ENCODE measurements around the gene TEKT5.

Gene TEKT5

DNA sequence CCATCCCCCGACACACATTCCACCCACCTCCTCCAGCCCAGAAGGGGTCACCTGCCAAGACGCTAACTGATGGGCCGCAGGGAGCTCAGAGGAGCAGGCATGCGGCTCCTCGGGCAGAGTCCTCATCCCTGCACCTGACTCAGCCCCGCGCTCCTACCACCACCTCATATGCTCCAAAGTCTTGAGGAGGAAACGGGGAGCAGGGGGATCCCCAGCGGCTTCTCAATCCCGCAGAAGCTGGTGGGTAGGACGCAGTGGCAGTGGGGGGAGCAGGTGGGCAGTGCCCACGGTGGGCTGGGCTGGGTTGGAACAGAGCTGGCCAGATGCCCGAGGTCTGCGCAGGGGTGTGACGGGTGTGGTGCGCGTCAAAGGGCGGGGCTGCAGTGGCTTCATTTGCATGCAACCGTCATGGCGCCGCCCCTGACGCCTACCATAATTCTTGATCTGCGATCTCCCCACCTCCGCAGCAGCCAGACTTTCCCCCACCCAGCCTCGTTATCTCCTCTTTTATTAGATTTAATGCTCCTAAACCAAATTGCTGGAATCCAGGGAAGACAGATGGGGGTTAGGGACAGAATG, 75.4 kb downstream of the TEKT5 start:
- H3K27me3 ChIP-seq (ENCODE audit: control insufficient read depth, insufficient read depth, low read length): no peaks in the 10 kb centered on the region
- H3K36me3 ChIP-seq (ENCODE audit: control insufficient read depth, insufficient read depth, low read length): no peaks in the 10 kb centered on the region
- peak overlapping the region; percentile 40 for H3K27ac ChIP-seq (ENCODE audit: low read depth, low read length)
- no peak overlapping the region for H3K9ac ChIP-seq (ENCODE audit: low read length)
- H3K4me1 ChIP-seq (ENCODE audit: control insufficient read depth, insufficient read depth, low read length): peaks cover 2% of the 10 kb centered on the region
- H3K4me3 ChIP-seq (ENCODE audit: low read length): peak overlapping the region; percentile 32

DNA sequence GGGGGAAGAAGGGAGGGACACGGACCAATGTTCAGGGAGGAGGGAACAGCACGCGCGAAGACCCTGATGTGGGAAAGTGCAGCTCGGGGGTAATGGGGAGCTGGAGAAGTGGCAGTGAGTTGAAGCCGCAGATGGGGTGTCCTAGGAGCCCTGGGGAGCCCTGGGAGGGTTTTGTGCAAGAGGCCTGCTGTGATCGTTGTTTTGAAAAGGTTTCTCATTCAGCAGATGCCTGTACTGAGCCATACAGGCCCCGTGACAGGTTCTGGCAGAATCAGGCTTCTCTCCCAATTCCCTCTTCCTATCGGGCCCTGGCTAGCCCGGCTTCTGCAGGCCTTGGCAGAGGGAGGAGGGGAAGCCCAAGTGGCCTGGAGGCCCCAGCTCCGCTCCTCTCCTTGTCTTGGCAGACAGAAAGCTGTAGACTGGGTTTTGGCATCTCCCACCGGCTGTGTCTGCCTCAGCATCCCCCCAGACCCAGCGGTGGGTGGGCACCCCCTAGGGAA, 76.0 kb downstream of the TEKT5 start:
- Histone ChIP-seq H3K4me1 (ENCODE audit: control insufficient read depth, insufficient read depth, low read length) (peaks cover 2% of the 10 kb centered on the region), H3K27me3 (ENCODE audit: control insufficient read depth, insufficient read depth, low read length) (no peaks in the 10 kb centered on the region), H3K4me3 (ENCODE audit: low read length) (peak overlapping the region; percentile 32), H3K27ac (ENCODE audit: low read depth, low read length) (peak overlapping the region; percentile 40), H3K36me3 (ENCODE audit: control insufficient read depth, insufficient read depth, low read length) (no peaks in the 10 kb centered on the region), H3K9ac (ENCODE audit: low read length) (no peak overlapping the region)

DNA sequence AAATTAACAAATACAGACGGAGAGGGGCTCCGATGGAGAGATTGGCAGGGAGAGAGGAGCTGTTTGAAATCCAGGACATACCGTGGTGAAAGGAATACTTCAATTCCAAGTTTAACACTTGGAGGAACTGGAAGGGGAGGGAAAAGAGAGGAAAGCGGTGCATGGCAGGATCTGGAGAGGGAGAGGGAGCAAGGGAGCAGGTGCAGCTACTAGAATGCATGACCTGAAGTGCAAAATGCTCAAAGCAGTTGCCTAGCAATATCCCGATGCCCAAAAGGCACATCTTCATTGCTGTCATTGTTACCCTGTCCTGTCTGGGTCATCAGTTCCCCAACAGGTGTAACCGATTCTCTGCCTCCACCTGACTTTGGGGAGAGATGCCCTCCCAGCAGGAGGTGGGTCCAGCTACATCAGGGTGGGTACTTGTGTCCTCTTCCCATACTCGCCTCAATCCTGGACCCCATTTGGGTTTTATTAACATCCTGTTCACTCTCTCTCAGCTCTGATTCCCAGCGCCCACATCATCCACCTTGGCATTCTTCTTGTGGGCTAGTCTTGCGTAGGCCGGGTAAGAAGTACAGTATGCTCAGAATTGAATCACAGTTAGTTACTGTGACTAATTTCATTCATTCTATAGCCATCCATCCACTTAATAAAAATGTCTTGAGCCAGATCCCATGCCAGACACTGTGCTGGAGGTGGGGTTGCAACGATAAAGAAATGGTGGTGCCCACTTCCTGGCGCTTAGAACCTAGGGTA, 76.9 kb downstream of the TEKT5 start:
- peaks cover 2% of the 10 kb centered on the region for H3K4me1 ChIP-seq (ENCODE audit: control insufficient read depth, insufficient read depth, low read length)
- H3K36me3 ChIP-seq (ENCODE audit: control insufficient read depth, insufficient read depth, low read length): no peaks in the 10 kb centered on the region
- H3K9ac ChIP-seq (ENCODE audit: low read length): no peak overlapping the region
- no peak overlapping the region for H3K27ac ChIP-seq (ENCODE audit: low read depth, low read length)
- no peak overlapping the region for H3K4me3 ChIP-seq (ENCODE audit: low read length)
- H3K27me3 ChIP-seq (ENCODE audit: control insufficient read depth, insufficient read depth, low read length): no peaks in the 10 kb centered on the region

DNA sequence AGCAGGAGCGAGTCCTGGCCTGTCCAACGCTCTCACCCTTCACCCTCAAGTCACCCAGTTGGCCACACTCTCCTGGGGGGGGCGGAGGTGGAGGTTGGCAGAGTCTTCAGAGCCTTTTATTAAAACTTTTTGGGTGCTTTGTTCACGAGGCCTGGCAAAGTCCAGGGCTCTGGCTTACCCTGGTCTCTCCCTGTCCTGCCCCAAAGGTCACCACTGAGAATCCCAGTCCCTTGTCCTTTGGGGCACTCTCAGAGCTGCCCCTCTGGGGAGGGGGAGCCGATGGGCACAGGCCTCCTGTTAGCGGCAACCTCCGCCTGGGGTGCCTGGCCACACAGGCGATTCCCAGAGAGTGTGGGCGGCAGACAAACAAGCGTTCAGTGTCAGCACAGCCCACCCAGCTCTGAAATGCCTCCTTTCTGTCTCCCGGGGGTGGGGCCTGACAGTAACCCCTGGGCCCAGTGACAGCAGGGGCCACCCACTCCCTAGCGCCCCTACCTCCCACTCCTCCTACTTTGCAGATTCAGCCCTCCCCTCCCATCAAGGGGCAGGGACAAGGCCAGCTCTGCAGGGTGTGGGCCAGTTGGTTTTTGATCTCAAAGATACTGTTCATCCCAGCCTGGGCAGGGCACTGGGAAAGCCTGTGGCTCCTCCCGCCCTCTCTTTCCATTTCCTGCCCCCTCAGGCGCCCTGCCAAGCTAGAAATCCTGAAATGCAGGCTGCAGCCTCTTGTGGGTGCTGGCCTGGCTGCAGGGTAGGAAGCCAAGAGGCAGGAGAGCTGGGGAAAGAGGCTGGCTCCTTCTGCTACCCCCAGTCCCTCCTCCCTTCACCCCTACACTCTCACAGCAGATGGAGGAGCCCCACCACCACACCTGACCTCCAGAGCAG, 77.7 kb downstream of the TEKT5 start:
- H3K27ac ChIP-seq (ENCODE audit: low read depth, low read length): peak overlapping the region; percentile 50
- no peak overlapping the region for H3K9ac ChIP-seq (ENCODE audit: low read length)
- no peak overlapping the region for H3K4me3 ChIP-seq (ENCODE audit: low read length)

DNA sequence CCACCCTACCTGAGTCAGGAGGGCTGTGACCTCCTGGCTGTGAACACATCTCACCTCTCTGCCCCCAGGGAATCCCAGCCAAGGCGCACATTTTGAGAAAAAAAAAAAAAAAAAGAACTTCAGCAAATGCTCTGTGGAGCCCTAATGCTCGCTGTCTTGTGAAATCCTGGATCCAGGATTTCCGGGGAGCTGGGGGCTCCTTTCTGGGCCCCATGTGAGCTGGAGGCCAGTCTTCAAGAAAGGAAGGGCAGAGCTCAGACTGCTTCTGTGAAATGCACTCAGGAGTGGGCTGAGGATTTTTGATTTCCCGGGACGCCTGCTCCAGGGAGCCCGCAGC, 78.3 kb downstream of the TEKT5 start:
- no peak overlapping the region for H3K9ac ChIP-seq (ENCODE audit: low read length)
- no peak overlapping the region for H3K4me3 ChIP-seq (ENCODE audit: low read length)
- H3K4me1 ChIP-seq (ENCODE audit: control insufficient read depth, insufficient read depth, low read length): peaks cover 2% of the 10 kb centered on the region
- peak overlapping the region; percentile 50 for H3K27ac ChIP-seq (ENCODE audit: low read depth, low read length)
- H3K36me3 ChIP-seq (ENCODE audit: control insufficient read depth, insufficient read depth, low read length): no peaks in the 10 kb centered on the region
- H3K27me3 ChIP-seq (ENCODE audit: control insufficient read depth, insufficient read depth, low read length): no peaks in the 10 kb centered on the region

More for the DNA sequence above, 77.7 kb downstream of the TEKT5 start:
- H3K36me3 ChIP-seq (ENCODE audit: control insufficient read depth, insufficient read depth, low read length): no peaks in the 10 kb centered on the region
- peaks cover 2% of the 10 kb centered on the region for H3K4me1 ChIP-seq (ENCODE audit: control insufficient read depth, insufficient read depth, low read length)
- H3K27me3 ChIP-seq (ENCODE audit: control insufficient read depth, insufficient read depth, low read length): no peaks in the 10 kb centered on the region

DNA sequence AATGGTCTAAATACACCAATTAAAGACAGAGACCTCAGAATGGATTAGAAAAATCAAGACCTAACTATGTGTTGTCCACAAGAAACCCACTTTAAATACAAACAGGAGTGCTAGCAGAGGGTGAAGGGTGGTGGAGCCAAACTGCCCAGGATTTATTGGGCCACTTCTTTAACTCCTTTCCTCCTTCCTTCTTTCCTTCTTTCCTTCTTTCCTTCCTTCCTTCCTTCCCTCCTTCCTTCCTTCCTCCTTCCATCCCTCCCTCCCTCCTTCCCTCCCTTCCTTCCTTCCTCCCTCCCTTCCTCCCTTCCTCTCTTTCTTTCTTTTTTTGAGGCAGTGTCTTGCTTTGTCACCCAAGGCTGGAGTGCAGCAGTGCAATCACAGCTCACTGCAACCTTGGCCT, 80.0 kb downstream of the TEKT5 start:
- H3K27ac ChIP-seq (ENCODE audit: low read depth, low read length): no peak overlapping the region
- no peak overlapping the region for H3K4me3 ChIP-seq (ENCODE audit: low read length)
- H3K36me3 ChIP-seq (ENCODE audit: control insufficient read depth, insufficient read depth, low read length): no peaks in the 10 kb centered on the region
- H3K27me3 ChIP-seq (ENCODE audit: control insufficient read depth, insufficient read depth, low read length): no peaks in the 10 kb centered on the region
- no peak overlapping the region for H3K9ac ChIP-seq (ENCODE audit: low read length)
- H3K4me1 ChIP-seq (ENCODE audit: control insufficient read depth, insufficient read depth, low read length): peaks cover 2% of the 10 kb centered on the region

DNA sequence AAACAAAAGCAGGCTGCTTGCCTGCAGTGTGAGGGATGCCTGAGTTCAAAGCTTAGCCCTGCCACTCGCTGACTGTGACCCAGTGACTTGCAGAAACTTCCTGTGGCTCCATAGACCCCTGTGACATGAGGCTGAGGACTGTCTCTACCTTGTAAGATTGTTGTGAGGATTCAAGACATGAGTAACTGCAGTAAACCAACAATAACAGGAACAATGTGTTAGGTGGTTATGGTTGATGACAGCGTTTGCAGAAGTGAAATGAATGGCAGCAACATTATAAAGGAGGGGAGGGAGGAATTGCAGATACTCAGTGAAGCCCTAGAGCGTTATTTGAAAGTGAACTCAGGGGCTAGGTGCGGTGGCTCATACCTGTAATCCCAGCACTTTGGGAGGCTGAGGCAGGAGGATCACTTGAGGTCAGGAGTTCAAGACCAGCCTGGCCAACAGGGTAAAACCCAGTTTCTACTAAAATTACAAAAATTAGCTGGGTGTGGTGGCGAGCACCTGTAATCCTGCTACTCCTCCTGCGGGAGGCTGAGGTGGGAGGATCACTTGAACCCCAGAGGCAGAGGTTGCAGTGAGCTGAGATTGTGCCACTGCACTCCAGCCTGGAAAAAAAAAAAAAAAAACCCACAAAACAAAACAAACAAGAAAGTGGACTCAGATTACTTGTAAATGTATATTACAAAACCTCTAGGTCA, 80.8 kb downstream of the TEKT5 start:
- no peaks in the 10 kb centered on the region for H3K36me3 ChIP-seq (ENCODE audit: control insufficient read depth, insufficient read depth, low read length)
- no peak overlapping the region for H3K27ac ChIP-seq (ENCODE audit: low read depth, low read length)
- H3K4me3 ChIP-seq (ENCODE audit: low read length): no peak overlapping the region
- H3K9ac ChIP-seq (ENCODE audit: low read length): no peak overlapping the region
- H3K4me1 ChIP-seq (ENCODE audit: control insufficient read depth, insufficient read depth, low read length): peaks cover 6% of the 10 kb centered on the region
- H3K27me3 ChIP-seq (ENCODE audit: control insufficient read depth, insufficient read depth, low read length): no peaks in the 10 kb centered on the region

DNA sequence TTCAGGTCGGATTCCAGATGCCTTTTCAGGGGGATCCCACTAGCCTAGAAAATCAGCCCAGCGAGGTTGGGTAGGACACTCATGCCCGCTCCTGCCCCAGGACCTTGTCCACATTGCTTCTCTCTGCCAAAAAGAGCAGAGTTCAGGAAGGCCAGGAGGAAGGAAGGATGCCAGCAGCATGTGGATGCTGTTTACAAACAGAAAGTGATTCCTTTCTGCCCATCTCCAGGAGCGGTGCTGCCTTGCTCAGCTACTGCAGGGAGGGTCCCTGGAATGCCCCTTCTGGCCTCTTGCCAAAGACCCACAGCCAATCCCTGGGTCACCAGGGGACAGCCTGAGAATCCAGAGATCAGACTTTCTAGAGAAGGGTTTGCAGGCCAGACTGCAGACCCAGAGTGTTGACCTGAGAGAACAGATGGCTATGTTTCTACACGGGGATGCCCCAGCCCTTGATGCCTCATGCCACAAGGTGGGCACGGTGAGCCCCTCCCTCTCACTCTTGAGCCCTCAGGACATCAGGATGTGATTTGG, 82.0 kb downstream of the TEKT5 start:
- peaks cover 8% of the 10 kb centered on the region for H3K4me1 ChIP-seq (ENCODE audit: control insufficient read depth, insufficient read depth, low read length)
- H3K9ac ChIP-seq (ENCODE audit: low read length): no peak overlapping the region
- no peaks in the 10 kb centered on the region for H3K27me3 ChIP-seq (ENCODE audit: control insufficient read depth, insufficient read depth, low read length)
- H3K36me3 ChIP-seq (ENCODE audit: control insufficient read depth, insufficient read depth, low read length): no peaks in the 10 kb centered on the region
- H3K4me3 ChIP-seq (ENCODE audit: low read length): no peak overlapping the region
- no peak overlapping the region for H3K27ac ChIP-seq (ENCODE audit: low read depth, low read length)

DNA sequence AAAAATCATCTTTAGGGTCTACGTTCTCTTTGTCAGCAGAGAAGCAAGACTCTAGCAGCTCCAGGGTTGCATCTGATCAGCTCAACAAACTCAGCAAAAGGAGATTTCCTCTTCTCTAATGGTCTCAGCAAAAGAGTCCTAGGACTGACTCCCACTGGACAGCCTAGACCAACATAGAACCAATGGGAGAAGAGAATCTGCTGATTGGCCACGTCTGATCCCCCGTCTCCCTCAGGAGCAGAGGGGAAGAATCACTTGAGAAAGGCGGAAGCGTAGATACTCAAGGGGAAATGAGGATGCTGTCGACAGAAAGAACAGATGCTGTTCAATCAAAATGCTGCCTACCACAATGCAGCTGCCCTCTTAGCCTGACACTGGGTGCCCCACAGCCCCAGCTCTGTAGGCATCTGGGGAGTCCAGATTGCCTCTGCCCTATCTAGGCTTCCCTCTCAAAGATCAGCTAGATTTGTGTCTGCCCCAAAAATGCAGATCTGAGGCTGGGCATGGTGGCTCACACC, 82.8 kb downstream of the TEKT5 start:
- no peaks in the 10 kb centered on the region for H3K27me3 ChIP-seq (ENCODE audit: control insufficient read depth, insufficient read depth, low read length)
- H3K27ac ChIP-seq (ENCODE audit: low read depth, low read length): no peak overlapping the region
- no peaks in the 10 kb centered on the region for H3K36me3 ChIP-seq (ENCODE audit: control insufficient read depth, insufficient read depth, low read length)
- H3K4me1 ChIP-seq (ENCODE audit: control insufficient read depth, insufficient read depth, low read length): peaks cover 6% of the 10 kb centered on the region
- H3K9ac ChIP-seq (ENCODE audit: low read length): no peak overlapping the region
- no peak overlapping the region for H3K4me3 ChIP-seq (ENCODE audit: low read length)

DNA sequence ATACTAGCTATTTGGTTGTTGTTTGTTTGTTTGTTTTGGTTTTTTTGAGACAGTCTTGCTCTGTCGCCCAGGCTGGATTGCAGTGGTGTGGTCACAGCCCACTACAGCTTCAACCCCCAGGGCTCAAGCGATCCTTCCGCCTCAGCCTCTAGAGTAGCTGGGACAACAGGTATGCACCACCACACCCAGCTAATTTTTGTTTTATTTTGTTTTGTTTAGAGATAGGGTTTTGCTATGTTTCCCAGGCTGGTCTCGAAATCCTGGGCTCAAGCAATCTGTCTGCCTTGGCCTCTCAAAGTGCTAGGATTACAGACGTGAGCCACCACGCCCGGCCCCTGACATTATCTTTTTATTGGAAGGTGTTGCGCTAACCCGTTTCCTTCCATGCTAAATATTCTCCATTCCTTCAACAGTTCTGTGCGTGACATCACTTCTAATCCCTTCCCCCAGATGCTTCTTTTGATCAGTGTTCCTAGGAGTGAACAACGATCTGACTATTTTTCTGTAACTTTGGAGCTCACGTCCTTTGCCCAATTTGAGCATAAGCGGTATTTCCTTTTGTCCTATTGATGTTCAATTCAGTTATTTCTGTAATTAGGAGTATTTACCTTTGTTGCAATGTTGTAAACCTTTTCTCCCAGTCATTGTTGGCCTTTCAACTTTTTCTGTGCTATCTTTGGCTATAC, 84.1 kb downstream of the TEKT5 start:
- no peaks in the 10 kb centered on the region for H3K36me3 ChIP-seq (ENCODE audit: control insufficient read depth, insufficient read depth, low read length)
- H3K27ac ChIP-seq (ENCODE audit: low read depth, low read length): no peak overlapping the region
- H3K9ac ChIP-seq (ENCODE audit: low read length): no peak overlapping the region
- no peaks in the 10 kb centered on the region for H3K27me3 ChIP-seq (ENCODE audit: control insufficient read depth, insufficient read depth, low read length)
- H3K4me3 ChIP-seq (ENCODE audit: low read length): no peak overlapping the region
- H3K4me1 ChIP-seq (ENCODE audit: control insufficient read depth, insufficient read depth, low read length): peaks cover 6% of the 10 kb centered on the region

DNA sequence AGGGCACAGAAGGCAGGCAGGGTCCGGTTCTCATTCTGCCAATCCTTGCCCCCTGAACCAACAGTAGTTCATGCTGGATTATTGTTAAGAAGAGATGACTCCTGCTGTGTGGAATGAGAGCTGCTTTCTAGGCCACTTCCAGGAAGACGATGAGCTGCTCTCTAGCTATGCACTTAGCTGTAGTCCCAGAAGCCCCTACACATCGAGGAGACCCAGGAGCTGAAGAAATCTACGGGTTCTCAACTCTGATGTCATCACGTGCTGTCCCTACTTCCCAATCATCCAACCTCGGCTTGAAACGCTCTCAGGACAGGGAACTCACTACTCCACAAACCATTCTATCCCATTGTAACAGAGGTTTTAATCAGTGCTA, 85.3 kb downstream of the TEKT5 start:
- Histone ChIP-seq H3K4me3 (ENCODE audit: low read length) (no peak overlapping the region), H3K27me3 (ENCODE audit: control insufficient read depth, insufficient read depth, low read length) (no peaks in the 10 kb centered on the region), H3K9ac (ENCODE audit: low read length) (no peak overlapping the region), H3K27ac (ENCODE audit: low read depth, low read length) (peak overlapping the region; percentile 72), H3K36me3 (ENCODE audit: control insufficient read depth, insufficient read depth, low read length) (no peaks in the 10 kb centered on the region), H3K4me1 (ENCODE audit: control insufficient read depth, insufficient read depth, low read length) (peaks cover 6% of the 10 kb centered on the region)
